Measurements from ENCODE around the gene PHKB.

DNA sequence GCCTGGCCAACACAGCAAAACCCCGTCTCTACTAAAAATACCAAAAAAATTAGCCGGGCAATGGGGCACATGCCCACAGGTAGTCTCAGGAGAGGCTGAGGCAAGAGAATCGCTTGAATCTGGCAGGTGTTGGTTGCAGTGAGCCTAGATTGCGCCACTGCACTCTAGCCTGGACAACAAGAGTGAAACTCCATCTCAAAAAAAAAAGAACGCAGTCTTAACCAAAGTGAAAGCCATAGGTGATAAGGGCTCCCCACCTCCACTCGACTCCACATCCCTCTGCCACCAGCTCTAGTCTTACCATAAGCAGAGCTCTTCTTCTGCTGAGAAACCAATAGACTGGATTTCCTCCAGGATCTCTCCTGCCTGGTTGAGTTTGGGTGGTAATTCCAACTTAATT lies 266.0 kb downstream of the PHKB start:
- TF ChIP-seq POLR2A (IDR thresholded peaks at IDR 0.05): no peak
- TF ChIP-seq, protein P1, sequence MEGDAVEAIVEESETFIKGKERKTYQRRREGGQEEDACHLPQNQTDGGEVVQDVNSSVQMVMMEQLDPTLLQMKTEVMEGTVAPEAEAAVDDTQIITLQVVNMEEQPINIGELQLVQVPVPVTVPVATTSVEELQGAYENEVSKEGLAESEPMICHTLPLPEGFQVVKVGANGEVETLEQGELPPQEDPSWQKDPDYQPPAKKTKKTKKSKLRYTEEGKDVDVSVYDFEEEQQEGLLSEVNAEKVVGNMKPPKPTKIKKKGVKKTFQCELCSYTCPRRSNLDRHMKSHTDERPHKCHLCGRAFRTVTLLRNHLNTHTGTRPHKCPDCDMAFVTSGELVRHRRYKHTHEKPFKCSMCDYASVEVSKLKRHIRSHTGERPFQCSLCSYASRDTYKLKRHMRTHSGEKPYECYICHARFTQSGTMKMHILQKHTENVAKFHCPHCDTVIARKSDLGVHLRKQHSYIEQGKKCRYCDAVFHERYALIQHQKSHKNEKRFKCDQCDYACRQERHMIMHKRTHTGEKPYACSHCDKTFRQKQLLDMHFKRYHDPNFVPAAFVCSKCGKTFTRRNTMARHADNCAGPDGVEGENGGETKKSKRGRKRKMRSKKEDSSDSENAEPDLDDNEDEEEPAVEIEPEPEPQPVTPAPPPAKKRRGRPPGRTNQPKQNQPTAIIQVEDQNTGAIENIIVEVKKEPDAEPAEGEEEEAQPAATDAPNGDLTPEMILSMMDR (IDR thresholded peaks at IDR 0.05): no peak
